Limb (tissue), 2 donors: ENCODE data around the gene SDC3.

Experiments used
- DNase-seq, 2 donors: peaks; one replicate each; pipeline ENCODE4 v3.0.0-alpha.2; 2016; ENCODE audit errors: extremely low spot score in 2 of 2

The SDC3 gene

GRCh38 chr1:30928789-30929134 is 20.2 kb upstream of the SDC3 start:
- no peak for DNase-seq

GRCh38 chr1:30928171-30928570 is 19.6 kb upstream of the SDC3 start:
- DNase-seq = no peak

DNA sequence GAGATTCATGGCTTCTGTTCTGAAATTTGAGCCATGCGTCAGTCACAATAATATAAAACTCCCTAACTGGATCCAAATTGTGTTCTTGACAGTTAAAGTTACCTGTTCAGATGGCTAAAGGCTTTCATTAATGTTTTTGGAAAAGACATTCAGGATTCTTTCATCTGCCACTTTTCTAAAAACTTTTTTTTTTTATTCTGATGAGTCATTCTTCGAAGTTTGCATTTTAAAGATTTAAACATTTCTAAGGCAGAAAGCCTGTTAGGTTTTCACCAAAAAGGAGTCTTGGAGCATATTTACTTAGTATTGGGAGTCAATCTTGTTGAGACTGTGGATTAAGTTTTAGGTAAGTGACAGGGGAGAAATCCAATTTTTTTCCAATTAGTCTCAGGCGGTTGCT is 18.9 kb upstream of the SDC3 start:
- no peak for DNase-seq

GRCh38 chr1:30923597-30923996 is 15.0 kb upstream of the SDC3 start:
- no peak for DNase-seq

DNA sequence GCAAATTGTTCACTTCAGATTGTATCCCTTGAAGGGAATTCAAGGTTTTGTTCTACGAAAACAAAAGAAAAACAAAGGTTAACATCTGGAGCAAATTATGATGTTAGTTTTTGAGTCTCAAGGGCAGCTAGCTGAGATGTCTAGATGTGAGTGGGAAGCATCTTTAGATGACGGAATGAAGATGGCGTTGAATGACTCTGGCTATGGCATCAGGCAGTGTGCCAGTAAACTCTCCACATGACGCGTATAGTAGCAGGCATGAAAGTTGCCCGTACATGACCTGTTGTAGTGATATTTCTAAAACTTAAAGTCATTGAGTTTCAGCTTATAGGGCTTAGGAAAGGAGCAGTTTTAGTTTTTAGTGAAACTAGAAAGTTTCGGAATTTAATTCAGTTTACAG is 12.3 kb upstream of the SDC3 start:
- DNase-seq = no peak

GRCh38 chr1:30919025-30919881 is 10.7 kb upstream of the SDC3 start:
- no peak for DNase-seq

- DNase-seq = peak in 1 of 2 donors; percentile 24
These were observed 7.7 kb upstream of the SDC3 start for GRCh38 chr1:30916296-30916695.

GRCh38 chr1:30915491-30916230 is 7.1 kb upstream of the SDC3 start:
- DNase-seq = peak in 1 of 2 donors; percentile 17

DNA sequence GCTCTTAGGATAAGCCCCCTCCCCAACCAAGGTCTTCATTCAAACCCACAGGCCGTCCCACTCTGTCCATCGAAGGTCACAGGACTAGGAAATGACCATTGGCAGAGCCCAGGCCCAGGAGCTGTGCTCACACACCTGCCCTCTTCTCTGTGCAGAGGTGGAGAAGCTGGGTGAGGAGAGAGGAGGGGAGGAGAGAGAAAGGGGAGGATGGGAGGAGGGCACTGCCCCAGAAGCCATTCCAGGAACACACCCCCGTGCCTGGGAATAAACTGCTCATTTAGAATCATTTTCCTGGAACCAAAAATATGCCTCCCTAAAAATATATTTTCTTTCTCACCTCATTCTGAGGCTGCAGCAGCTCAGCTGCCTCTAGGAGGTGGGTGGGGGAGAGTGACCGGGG is 6.4 kb upstream of the SDC3 start:
- DNase-seq = no peak

GRCh38 chr1:30914587-30914922 is 6.0 kb upstream of the SDC3 start:
- DNase-seq = no peak

DNA sequence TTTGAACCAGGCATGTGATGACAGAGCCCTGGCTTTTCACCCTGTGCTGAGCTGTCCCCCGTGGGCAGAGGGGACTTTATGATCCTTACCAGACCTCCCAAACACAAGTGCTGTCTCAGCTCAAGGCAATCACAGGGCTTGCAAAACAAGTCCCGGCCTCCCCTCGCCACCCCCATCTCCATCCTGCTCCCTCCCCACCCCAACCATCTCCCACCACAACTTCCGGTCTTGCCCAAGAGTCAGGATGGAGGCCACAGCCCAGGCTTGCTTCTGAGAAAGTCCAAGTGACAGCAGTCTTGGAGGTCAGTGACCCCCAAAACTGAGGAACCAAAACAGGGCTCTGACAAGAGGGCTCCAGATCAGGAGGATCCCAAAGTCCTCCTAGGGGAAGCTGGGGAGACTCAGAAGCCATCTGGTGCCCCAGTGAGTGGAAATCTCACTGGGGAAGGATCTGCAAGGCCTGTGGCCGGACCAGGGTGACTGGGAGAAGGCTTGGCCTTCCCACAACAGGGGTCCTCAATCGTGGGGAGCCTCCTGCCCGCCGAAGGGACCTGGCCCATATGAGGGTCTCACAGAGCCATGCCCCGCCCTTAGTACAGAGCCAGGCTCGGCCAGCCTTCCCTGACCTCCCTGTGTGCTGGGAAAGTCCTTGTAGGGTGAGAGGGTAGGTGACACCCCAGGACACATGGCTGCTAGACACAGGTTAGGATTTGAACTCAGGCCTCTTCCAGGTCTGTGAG is 4.5 kb upstream of the SDC3 start:
- DNase-seq = no peak

DNA sequence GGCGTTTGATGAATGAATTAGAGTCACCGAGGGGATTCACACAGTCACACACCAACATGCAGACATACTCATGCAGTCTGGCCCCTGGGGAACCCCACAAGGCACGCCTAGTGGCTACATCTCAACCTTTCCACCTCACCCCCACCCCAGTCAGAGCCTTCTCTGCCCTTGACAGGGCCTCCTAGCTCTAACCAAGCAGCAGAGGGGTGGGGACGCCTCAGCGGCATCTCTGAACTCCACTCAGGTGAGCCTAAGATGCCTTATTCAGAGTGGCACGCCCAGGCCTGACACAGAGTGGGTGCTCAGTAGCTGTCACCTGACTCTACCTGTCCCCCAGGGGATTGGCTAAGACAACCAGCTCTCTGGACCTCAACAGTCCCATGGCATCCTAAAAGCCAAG is 3.7 kb upstream of the SDC3 start:
- no peak for DNase-seq

- DNase-seq = peak; percentile 91 to 93
These were observed 2.7 kb upstream of the SDC3 start for GRCh38 chr1:30911059-30911954.

GRCh38 chr1:30909365-30910068 is 959 bp upstream of the SDC3 start:
- no peak for DNase-seq

- DNase-seq = no peak
These were observed 252 bp downstream of the SDC3 start for GRCh38 chr1:30908316-30908695.

GRCh38 chr1:30907481-30908315 is 860 bp downstream of the SDC3 start:
- peak in 1 of 2 donors; percentile 69 for DNase-seq

DNA sequence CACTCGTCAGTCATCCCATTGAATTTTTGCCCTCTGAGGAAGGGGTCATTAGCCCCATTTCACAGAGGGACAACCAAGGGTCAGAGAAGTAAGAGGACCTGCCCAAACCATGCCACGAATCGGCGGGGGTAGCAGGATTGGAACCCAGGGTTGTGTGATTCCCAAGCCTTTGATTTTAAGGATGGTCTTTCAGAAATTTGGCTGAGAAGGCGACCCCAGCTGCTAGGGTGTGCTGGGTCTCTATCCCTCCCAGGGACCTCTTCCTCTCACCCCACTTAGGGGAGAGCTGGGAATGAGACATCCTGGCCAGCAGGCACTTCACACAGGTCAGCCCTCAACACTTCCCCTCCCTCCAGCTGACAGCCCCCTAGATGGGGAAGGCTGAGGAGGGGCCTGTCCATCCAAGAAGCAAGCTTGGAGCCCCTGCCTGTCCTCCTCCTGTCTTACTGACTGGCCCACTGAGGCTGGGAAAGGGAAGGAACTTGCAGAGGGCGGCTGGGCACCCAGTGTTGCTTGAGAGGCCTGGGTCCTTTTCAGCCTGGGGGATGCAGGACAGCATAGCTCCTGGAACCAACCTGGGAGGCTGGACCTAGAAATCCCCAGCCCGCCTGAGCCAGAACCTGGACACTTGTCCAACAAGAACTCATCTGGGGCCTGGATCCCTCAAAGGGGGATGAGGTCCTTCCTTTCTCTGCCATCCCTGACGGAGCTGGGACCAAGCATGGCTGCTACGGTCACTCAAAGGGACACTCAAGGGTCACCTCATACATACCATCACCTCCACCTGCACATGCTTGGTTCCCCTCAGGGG is 1.7 kb downstream of the SDC3 start:
- no peak for DNase-seq

DNA sequence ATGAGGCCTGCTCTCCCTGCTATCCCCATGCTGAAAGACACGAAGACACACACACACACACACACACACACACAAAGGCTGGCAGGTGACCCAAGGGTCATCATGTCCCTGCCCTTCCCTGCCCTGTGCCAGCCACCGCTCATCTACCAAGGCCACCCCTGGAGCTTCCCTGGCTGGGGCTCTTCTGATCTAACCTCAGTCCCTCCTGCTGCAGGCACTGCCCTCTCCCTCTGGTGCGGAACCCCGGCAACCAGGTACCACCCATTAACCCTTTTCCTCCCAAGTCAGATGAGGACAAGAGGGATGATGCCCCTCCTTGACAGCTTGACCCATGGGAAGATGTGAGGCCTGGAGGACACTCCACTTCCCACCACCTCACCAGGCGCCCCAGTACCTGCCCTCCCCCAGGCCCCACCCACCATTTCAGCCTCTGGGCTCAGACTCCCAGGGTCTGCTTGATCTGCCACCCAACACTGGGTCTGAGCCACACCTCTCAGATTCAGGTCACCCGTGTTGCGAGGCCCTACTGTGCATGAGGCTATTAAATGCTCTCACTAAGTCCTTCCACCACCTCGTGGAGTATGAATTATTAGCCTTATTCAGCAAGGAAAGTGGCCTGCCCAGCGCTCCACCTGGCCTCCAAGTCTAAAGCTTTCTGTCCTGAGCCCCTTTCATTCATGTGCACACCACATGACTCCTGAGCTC is 2.5 kb downstream of the SDC3 start:
- DNase-seq = no peak
